Brain microvascular endothelial cell (primary cell): ENCODE measurements around the gene KCNK15.

Experiments used
- DNase-seq: peaks from one replicate; pipeline ENCODE4 v3.0.0-alpha.2; 2020
- H3K27ac ChIP-seq: fragments of 250-450 bp; sonication (Bioruptor Pico); 2 replicates; pipeline ENCODE4 v1.5.1; 2020; ENCODE audit warnings: mild to moderate bottlenecking, moderate library complexity
- H3K27me3 ChIP-seq: fragments of 250-450 bp; sonication (Bioruptor Pico); replicated peaks from 2 replicates; pipeline ENCODE4 v1.5.1; 2020; ENCODE audit warnings: mild to moderate bottlenecking
- H3K36me3 ChIP-seq: fragments of 250-450 bp; sonication (Bioruptor Pico); replicated peaks from 2 replicates; pipeline ENCODE4 v1.5.1; 2020; ENCODE audit warnings: mild to moderate bottlenecking
- H3K4me3 ChIP-seq: 2 replicates; pipeline ENCODE4 v1.5.1; 2011; ENCODE audit warnings: low read depth, mild to moderate bottlenecking, control low read depth, low read length, moderate library complexity
- CTCF ChIP-seq: IDR thresholded peaks from 2 replicates; pipeline ENCODE4 v1.5.1; 2011; ENCODE audit warnings: low read depth, mild to moderate bottlenecking, moderate library complexity, low read length, control low read depth, inconsistent platforms; ENCODE audit errors: missing control alignments
- in situ Hi-C: cut with HindIII; loops from 2 replicates; pipeline ENCODE4 v1.10.0; 2017; ENCODE audit warnings: low sequenced_read_pairs, low pct_ligation_motif_present

Gene KCNK15

GRCh38 chr20:44734938-44735337 lies 10.7 kb upstream of the KCNK15 start:
- DNase-seq = peak; percentile 33
- in situ Hi-C loops = loop anchor here (5.0 kb wide), 1 partner anchor 53 kb away; no protein-coding TSS in a partner anchor
- Histone ChIP-seq H3K27me3 (no peaks in the 10 kb centered on the region), H3K36me3 (no peaks in the 10 kb centered on the region), H3K4me3 (no peak overlapping the region), H3K27ac (no peak overlapping the region)
- TF ChIP-seq CTCF = peak; percentile 34

- H3K4me3 ChIP-seq = no peak overlapping the region
- no peak overlapping the region for H3K27ac ChIP-seq
- in situ Hi-C loops = no loop called here
- no peaks in the 10 kb centered on the region for H3K36me3 ChIP-seq
- no peak for TF ChIP-seq CTCF
- no peaks in the 10 kb centered on the region for H3K27me3 ChIP-seq
- DNase-seq = no peak
These were observed 9.9 kb upstream of the KCNK15 start for GRCh38 chr20:44735816-44736169.

GRCh38 chr20:44736170-44737021 lies 9.3 kb upstream of the KCNK15 start:
- no peak overlapping the region for H3K4me3 ChIP-seq
- peaks cover 2% of the 10 kb centered on the region for H3K27me3 ChIP-seq
- in situ Hi-C loops = no loop called here
- H3K27ac ChIP-seq = no peak overlapping the region
- peak; percentile 83 for DNase-seq
- no peaks in the 10 kb centered on the region for H3K36me3 ChIP-seq
- TF ChIP-seq CTCF = peak; percentile 18

- no peak for TF ChIP-seq CTCF
- Histone ChIP-seq H3K36me3 (no peaks in the 10 kb centered on the region), H3K27ac (no peak overlapping the region), H3K27me3 (peaks cover 4% of the 10 kb centered on the region), H3K4me3 (no peak overlapping the region)
- no peak for DNase-seq
- in situ Hi-C loops = no loop called here
These were observed 8.5 kb upstream of the KCNK15 start for GRCh38 chr20:44737116-44737515.

- in situ Hi-C loops = no loop called here
- Histone ChIP-seq H3K27me3 (peaks cover 4% of the 10 kb centered on the region), H3K36me3 (no peaks in the 10 kb centered on the region), H3K4me3 (no peak overlapping the region), H3K27ac (no peak overlapping the region)
- TF ChIP-seq CTCF = no peak
- DNase-seq = peak; percentile 81
These were observed 6.7 kb upstream of the KCNK15 start for GRCh38 chr20:44738813-44739477.
